ENCODE measurements around the gene DDX3X.
"Not testable (repeated sequence)": the region's sequence is repeated elsewhere in the genome, so short reads cannot be mapped to it uniquely, and the experiment has no call there.

The DDX3X gene

GRCh38 chrX:41377624-41378023, 43.7 kb downstream of the DDX3X start:
- DNase-seq = peak; percentile 25

DNA sequence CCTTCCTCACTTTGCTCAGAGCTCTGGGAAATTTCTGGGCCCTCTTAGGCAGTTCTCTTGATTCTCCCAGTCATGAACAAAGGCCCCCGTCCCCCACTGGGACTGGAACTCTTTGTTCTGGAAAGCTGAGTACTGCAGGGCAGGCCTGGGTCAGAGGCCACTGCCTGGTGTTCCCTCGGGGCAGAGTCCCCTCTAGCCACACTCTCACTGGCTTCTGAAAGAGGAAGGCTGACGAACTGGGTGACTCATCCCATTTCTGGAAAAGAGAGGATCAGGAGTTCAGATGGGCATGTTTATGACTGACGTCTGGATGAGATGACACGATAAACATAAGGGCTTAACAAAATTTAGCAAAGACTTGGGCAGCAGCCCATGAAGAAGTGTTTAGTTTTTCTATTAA, 47.7 kb downstream of the DDX3X start:
- DNase-seq = no peak

DNA sequence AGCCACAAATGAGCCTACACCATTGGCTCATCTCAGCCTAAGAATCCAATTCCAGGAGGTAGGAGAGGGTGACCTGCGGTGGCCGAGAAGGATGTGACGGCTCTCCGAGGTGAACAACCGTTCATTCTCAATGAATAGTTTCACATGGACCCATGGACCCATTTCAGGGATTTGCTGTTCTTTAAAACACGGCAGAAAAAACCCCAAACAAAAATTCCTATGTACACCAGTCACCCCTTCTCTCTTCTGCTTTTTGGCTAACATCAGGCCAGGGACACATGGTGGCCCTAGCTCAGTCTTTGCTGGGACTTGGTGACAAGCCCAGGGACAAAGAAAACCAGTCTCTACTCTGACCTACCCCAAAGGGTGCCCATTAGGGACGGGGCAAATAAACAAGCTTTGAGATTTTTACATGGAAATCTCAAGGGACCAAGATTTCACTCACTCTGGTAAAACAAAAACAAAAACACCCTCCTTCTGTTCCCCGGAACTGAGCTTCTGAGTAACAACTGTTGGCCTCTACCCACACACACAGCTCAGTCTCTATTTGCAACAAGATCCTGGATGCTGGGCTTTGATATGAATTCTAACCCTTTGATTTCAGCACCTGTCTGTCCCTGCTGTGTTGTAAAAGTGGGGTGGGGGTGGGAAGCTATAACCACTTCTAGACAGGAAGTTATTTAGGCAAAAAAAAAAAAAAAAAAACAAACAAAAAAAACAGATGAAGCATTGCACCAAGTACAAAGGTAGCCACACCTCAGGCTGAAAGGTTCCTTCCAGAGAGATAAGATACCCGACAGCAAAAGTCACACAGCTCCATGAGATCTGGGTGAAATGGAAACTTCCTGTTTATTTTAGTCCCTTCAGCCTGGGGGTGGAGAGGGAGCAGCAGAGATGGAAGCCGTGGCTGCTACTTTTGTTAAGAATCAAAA, 49.0 kb downstream of the DDX3X start:
- peak; percentile 56 for DNase-seq

GRCh38 chrX:41384051-41384705, 50.2 kb downstream of the DDX3X start:
- peak; percentile 71 for DNase-seq

DNA sequence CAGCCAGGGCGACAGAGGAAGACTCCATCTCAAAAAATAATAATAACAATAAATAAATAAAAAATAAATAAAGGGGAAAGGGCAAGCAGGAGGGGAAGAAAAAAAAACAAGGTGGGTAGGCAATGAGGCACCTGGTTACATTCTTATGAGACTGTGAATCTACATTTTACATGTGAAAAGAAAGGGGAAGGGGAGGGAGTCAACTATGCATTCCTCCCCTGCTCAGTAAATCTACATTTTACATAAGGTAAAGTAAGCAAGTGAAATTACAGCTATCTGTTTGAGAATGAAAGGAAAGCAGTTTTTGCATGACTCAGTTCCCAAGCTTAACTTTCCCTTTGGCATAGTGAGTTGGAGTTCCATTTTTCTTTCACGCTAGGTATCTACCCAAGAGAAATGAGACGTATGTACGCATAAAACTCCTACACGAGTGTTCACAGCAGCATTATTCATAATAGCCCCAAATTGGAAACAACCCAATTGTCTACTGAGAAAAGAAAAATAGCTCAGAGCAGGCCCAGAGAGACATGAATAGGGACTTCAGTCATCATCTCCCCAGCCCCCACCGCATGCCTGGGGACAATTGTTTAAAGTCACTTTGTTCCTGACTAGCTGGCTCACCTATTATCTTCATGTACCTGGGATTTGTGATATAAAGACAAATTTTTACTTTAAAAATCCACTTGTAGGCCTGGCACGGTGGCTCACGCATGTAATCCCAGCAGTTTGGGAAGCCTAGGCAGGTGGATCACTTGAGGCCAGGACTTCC, 52.4 kb downstream of the DDX3X start:
- no peak for DNase-seq

DNA sequence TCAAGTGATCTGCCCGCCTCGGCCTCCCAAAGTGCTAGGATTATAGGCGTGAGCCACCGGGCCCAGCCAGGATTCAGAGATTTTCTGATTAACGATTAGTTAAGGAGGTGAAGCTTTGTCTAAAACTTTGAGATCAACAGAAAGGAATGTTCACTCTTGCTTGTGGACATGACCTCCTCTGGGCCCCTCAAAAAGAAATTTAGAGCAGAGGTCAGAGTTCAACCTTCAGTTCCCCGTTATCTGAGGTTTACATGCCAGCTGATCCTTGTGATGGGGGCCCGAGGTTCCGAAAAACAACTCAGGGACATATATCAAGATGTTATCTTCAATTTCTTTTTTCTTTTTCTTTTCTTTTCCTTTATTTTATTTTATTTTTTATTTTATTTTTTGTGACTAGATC, 54.6 kb downstream of the DDX3X start:
- no peak for DNase-seq

DNA sequence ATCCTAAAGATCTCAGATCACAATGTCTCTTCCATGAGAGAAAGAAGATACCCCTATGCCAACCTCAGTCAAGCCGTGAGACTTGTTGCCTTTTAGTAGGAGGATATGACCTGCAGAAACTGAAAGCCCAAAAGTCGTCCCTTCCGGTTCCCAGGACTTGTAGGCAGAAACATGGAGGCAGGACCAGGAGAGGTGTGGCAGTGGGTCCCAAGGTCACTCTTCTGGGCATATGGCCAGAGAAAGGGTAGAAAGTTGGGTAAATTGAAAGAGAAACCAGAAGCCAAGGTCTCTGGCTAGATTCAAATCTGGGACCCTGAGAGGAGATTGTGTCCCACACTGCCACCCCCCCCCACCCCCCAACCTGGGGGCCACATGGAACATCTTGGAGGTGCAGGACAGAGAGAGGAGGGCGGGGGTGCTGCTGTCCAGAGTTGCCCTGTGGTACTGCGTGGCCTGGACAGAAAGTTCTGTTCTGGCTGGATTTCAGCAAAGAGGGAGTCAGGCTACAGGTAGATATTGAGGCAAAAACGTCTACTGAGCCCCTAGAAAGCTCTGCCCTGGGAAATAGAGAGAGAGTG, 55.4 kb downstream of the DDX3X start:
- DNase-seq = no peak

DNA sequence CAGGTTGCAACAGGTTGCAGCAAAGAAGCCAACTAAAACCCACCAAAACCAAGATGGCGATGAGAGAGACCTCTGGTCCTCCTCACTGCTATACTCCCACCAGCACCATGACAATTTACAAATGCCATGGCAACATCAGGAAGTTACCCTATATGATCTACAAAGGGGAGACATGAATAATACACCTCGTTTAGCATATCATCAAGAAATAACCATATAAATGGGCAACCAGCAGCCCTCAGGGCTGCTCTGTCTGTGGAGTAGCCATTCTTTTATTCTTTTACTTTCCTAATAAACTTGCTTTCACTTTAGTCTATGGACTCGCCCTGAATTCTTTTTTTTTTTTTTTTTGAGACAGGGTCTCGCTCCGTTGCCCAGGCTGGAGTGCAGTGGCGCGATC, 56.6 kb downstream of the DDX3X start:
- not testable (repeated sequence) for DNase-seq

- no peak for DNase-seq
Measured at GRCh38 chrX:41391606-41392005, 57.6 kb downstream of the DDX3X start.

GRCh38 chrX:41394293-41394692, 60.3 kb downstream of the DDX3X start:
- no peak for DNase-seq

GRCh38 chrX:41397219-41397618, 63.3 kb downstream of the DDX3X start:
- DNase-seq = no peak

GRCh38 chrX:41397768-41398167, 63.8 kb downstream of the DDX3X start:
- no peak for DNase-seq

GRCh38 chrX:41402556-41402955, 68.6 kb downstream of the DDX3X start:
- not testable (repeated sequence) for DNase-seq

GRCh38 chrX:41405551-41405950, 71.6 kb downstream of the DDX3X start:
- DNase-seq = no peak

- no peak for DNase-seq
Measured at GRCh38 chrX:41406201-41406600, 72.2 kb downstream of the DDX3X start.

DNA sequence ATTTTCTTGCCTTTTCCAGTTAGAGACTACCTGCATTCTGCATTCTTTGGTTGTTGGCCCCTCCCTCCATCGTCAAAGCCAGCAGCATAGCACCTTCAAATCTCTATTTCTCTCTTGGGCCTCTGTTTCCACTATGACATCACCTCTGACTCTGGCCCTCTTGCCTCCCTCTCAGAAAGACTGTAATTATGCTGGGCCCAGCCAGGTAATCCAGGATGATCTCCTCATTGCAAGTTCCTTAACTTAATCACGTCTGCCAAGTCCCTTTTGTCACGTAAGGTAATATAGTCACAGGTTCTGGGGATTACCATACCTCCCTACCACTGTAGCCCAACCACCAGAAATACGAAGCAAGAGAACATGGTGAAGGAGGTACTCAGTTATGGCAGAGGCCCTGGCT, 73.9 kb downstream of the DDX3X start:
- DNase-seq = no peak

DNA sequence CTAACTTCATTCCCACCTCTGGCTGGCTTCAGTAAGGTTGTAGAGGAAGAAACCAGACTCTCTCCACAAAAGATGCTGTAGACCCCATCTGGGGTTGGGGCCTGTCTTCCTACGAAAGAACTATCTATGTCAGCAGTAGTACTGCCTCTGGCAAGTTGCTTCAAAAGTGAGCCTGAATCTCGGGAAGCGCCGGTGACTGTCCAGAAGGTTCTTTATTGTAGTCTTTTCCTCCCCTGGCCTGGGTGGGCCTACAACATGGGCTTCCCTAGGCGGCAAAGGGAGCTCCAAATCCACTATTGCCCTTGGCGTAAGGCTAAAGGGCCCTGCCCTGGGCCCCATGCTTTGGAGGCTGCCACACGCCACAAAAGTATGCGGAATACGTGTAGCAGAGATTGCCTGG, 74.6 kb downstream of the DDX3X start:
- DNase-seq = no peak

GRCh38 chrX:41409006-41409405, 75.0 kb downstream of the DDX3X start:
- DNase-seq = no peak

DNA sequence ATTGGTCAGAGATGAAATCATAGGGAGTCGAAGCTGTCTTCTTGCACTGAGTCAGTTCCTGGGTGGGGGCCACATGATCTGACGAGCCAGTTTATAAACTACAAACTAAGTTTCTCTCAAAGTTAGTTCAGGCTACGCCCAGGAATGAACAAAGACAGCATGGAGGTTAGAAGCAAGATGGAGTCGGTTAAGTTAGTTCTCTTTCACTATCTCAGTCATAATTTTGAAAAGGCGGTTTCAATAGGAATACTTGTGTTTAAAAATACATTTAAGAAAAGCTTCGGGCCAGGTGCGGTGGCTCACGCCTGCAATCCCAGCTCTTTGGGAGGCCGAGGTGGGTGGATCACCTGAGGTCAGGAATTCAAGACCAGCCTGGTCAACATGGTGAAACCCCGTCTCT, 77.3 kb downstream of the DDX3X start:
- DNase-seq = not testable (repeated sequence)

DNA sequence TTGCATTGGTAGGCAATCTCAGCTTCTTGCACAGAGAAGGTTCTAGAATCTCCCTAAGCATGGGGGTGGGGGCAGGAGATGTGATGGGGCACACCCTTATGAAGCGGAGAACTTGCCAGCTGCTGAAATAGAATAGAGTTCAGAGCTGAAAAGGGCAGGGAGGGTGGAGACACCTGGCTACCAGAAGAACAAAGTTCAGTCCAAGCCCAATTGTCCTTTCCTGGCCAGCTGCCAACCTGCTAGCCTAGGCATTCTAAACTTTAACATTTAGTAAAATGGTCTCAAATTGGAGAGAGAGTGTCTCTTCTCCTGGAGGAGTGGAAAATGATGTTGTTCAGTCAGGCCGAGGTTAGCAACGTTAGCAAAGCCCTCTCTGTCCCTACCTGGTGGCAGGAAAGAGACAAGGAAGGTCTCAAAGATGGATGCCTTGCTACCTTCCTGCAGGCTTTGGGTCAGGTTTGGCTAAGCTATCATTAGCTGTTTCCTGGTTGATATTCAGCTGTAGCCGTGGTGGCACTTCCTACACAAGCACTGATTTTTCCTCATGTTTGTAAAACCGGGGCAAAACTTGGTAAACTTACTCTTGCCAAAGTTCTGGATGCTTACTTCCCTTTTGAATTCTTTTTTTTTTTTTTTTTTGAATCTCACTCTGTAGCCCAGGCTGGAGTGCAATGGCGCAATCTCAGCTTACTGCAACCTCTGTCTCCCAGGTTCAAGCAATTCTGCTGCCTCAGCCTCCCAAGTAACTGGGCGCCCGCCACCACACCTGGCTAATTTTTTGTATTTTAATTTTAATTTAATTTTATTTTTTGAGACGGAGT, 78.5 kb downstream of the DDX3X start:
- no peak for DNase-seq

Data from activated CD4-positive, alpha-beta T cell treated with anti-CD3 and anti-CD28 coated beads, Interleukin-10, Interleukin-2, amounts not matched to agents 100 ng/mL and 50 ng/mL, durations not matched to agents 16 hours and 8 hours (primary cell).